Measurements from ENCODE around the gene ARHGAP15. TPM values are rescaled to one million over a fixed set of nuclear protein-coding genes. Genes with fewer than 3 reads are reported as not detected.

Gene ARHGAP15
- total RNA-seq, 2 experiments from 2014 or later = 71.3 to 72.8 TPM

GRCh38 chr2:143210446-143210819 lies 81.2 kb downstream of the ARHGAP15 start:
- no peak overlapping the region for H3K4me3 Mint-ChIP-seq

GRCh38 chr2:143217512-143218115 lies 88.4 kb downstream of the ARHGAP15 start:
- H3K27ac Mint-ChIP-seq = peak overlapping the region; percentile 60
- H3K9me3 Mint-ChIP-seq = peaks cover 2% of the 10 kb centered on the region
- no peak for TF ChIP-seq CTCF (IDR thresholded peaks at IDR 0.05)
- ChIA-PET CTCF (interaction anchor here (1.0 to 1.6 kb wide), 3 partner anchors 57 to 105 kb away, joined by 3 to 6 read pairs (median 3); no protein-coding TSS in a partner anchor), POLR2A (no interaction called here)
- no peak for ATAC-seq
- DNase-seq = no peak
- H3K27me3 Mint-ChIP-seq = no peaks in the 10 kb centered on the region
- no peak overlapping the region for H3K4me3 Mint-ChIP-seq
- intact Hi-C loops (cut with micrococcal nuclease) = no loop called here
- H3K4me1 Mint-ChIP-seq (ENCODE audit: low read depth) = peaks cover 39% of the 10 kb centered on the region
- peaks cover 33% of the 10 kb centered on the region for H3K36me3 Mint-ChIP-seq (ENCODE audit: low read depth)

More at GRCh38 chr2:143210446-143210819, 81.2 kb downstream of the ARHGAP15 start:
- POLR2A ChIA-PET = no interaction called here
- ATAC-seq (no peak), DNase-seq (no peak)
- Mint-ChIP-seq H3K4me1 (ENCODE audit: low read depth) (peaks cover 30% of the 10 kb centered on the region), H3K9me3 (no peaks in the 10 kb centered on the region), H3K27me3 (no peaks in the 10 kb centered on the region), H3K27ac (no peak overlapping the region), H3K36me3 (ENCODE audit: low read depth) (peaks cover 44% of the 10 kb centered on the region)
- CTCF ChIA-PET = interaction anchor here (1.1 to 8.1 kb wide), 2 partner anchors 12 to 100 kb away, joined by 3 to 43 read pairs; no protein-coding TSS in a partner anchor
- TF ChIP-seq CTCF (IDR thresholded peaks at IDR 0.05) = no peak
- intact Hi-C loops (cut with micrococcal nuclease) = no loop called here

GRCh38 chr2:143218621-143219020 lies 89.4 kb downstream of the ARHGAP15 start:
- Mint-ChIP-seq H3K9me3 (peaks cover 2% of the 10 kb centered on the region), H3K36me3 (ENCODE audit: low read depth) (peaks cover 30% of the 10 kb centered on the region)
- POLR2A ChIA-PET = interaction anchor here (0.6 kb wide), 1 partner anchor 19 kb away, joined by 3 read pairs; no protein-coding TSS in a partner anchor

GRCh38 chr2:143219266-143219665 lies 90.0 kb downstream of the ARHGAP15 start:
- no peak for TF ChIP-seq CTCF (IDR thresholded peaks at IDR 0.05)
- intact Hi-C loops (cut with micrococcal nuclease) = no loop called here
- Mint-ChIP-seq H3K9me3 (peaks cover 2% of the 10 kb centered on the region), H3K27me3 (no peaks in the 10 kb centered on the region), H3K4me1 (ENCODE audit: low read depth) (peaks cover 51% of the 10 kb centered on the region), H3K36me3 (ENCODE audit: low read depth) (peaks cover 30% of the 10 kb centered on the region), H3K4me3 (no peak overlapping the region), H3K27ac (no peak overlapping the region)
- DNase-seq = no peak
- ChIA-PET CTCF (interaction anchor here (2.0 kb wide), 1 partner anchor 108 kb away, joined by 6 read pairs; no protein-coding TSS in a partner anchor), POLR2A (interaction anchor here (0.6 kb wide), 1 partner anchor 18 kb away, joined by 3 read pairs; no protein-coding TSS in a partner anchor)
- no peak for ATAC-seq

More at GRCh38 chr2:143218621-143219020, 89.4 kb downstream of the ARHGAP15 start:
- Mint-ChIP-seq H3K4me3 (no peak overlapping the region), H3K27me3 (no peaks in the 10 kb centered on the region), H3K4me1 (ENCODE audit: low read depth) (peaks cover 47% of the 10 kb centered on the region), H3K27ac (no peak overlapping the region)
- DNase-seq (no peak), ATAC-seq (no peak)
- intact Hi-C loops (cut with micrococcal nuclease) = no loop called here
- TF ChIP-seq CTCF (IDR thresholded peaks at IDR 0.05) = no peak
- CTCF ChIA-PET = interaction anchor here (1.6 to 2.0 kb wide), 2 partner anchors 58 to 108 kb away, joined by 6 read pairs; no protein-coding TSS in a partner anchor

GRCh38 chr2:143223556-143223955 lies 94.3 kb downstream of the ARHGAP15 start:
- peaks cover 51% of the 10 kb centered on the region for H3K4me1 Mint-ChIP-seq (ENCODE audit: low read depth)
- DNase-seq (no peak), ATAC-seq (no peak)
- no peaks in the 10 kb centered on the region for H3K27me3 Mint-ChIP-seq
- H3K9me3 Mint-ChIP-seq = no peaks in the 10 kb centered on the region
- POLR2A ChIA-PET = interaction anchor here (0.5 kb wide), 1 partner anchor 47 kb away, joined by 3 read pairs; no protein-coding TSS in a partner anchor
- peaks cover 9% of the 10 kb centered on the region for H3K36me3 Mint-ChIP-seq (ENCODE audit: low read depth)
- H3K4me3 Mint-ChIP-seq = no peak overlapping the region
- CTCF ChIA-PET = interaction anchor here (0.6 to 6.5 kb wide), 9 partner anchors 14 to 189 kb away, joined by 3 to 51 read pairs (median 11); no protein-coding TSS in a partner anchor
- no peak for TF ChIP-seq CTCF (IDR thresholded peaks at IDR 0.05)
- H3K27ac Mint-ChIP-seq = peak overlapping the region; percentile 59
- intact Hi-C loops (cut with micrococcal nuclease) = loop anchor here (5.0 to 10.0 kb wide), 5 partner anchors 34 to 189 kb away; no protein-coding TSS in a partner anchor
